ENCODE results near the gene GNL1. TPM values are rescaled to one million over a fixed set of nuclear protein-coding genes. Genes with fewer than 3 reads are reported as not detected.
A peak's percentile ranks its signal among the peaks of the same experiment; 100 is the strongest.
"Not testable (repeated sequence)": the region's sequence is repeated elsewhere in the genome, so short reads cannot be mapped to it uniquely, and the experiment has no call there.

GNL1 gene
- total and polyA plus RNA-seq, 9 of the 15 experiments (the other 6 are each of a cell fraction or from before 2014, with no cell fraction given), result 0.73 to 112 (median 58.0) TPM

- TF ChIP-seq, protein P1, sequence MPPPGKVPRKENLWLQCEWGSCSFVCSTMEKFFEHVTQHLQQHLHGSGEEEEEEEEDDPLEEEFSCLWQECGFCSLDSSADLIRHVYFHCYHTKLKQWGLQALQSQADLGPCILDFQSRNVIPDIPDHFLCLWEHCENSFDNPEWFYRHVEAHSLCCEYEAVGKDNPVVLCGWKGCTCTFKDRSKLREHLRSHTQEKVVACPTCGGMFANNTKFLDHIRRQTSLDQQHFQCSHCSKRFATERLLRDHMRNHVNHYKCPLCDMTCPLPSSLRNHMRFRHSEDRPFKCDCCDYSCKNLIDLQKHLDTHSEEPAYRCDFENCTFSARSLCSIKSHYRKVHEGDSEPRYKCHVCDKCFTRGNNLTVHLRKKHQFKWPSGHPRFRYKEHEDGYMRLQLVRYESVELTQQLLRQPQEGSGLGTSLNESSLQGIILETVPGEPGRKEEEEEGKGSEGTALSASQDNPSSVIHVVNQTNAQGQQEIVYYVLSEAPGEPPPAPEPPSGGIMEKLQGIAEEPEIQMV (tag; conservative IDR thresholded peaks at IDR 0.05; ENCODE audit: low read depth), result no peak
- no peak for TF ChIP-seq ZNF740 (CRISPR knock-in tag; IDR thresholded peaks at IDR 0.05)
- TF ChIP-seq ZNF740 (tag; IDR thresholded peaks at IDR 0.05), result no peak
Observed at GRCh38 chr6:30530014-30530413, 26.3 kb downstream of the GNL1 start (continued).

DNA sequence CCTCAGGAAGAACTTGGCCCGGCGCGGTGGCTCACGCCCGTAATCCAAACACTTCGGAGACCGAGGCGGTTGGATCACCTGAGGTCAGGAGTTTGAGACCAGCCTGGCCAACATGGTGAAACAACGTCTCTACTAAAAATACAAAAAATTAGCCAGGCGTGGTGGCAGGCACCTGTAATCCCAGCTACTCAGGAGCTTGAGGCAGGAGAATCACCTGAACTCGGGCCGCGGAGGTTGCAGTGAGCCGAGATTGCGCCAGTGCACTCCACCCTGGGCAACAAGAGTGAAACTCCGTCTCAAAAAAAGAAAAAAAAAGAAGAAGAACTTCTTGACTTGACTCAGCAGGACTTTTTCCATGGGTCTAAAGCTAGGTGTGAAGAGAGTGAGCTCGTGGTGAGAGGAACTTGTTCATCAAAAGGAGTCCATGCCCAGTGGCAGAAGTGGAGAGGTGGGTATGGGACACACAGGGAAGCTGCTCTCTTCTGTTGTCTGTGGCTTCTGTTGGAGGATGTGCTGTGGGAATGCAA lies 26.9 kb downstream of the GNL1 start:
- ATAC-seq, result 0 out of 3 replicates have a peak, but pooled peaks have one; percentile 21
- H3K9ac ChIP-seq (ENCODE audit: insufficient read depth in 1 of 2, low read depth in 2 of 2, low read length in 2 of 2), result peak overlapping the region in 1 of 2 experiments; percentile 44; a peak in 1 of 4 replicates

More for the DNA sequence above, 26.9 kb downstream of the GNL1 start:
- FAIRE-seq; H3K27me3 ChIP-seq (ENCODE audit: control insufficient read depth in 2 of 2, insufficient read depth in 2 of 2, low read length in 2 of 2); DNase-seq (ENCODE audit: extremely low read depth in 1 of 4, low spot score in 3 of 4); H3K79me2 ChIP-seq (ENCODE audit: control insufficient read depth, insufficient read depth, low read length); H4K20me1 ChIP-seq (replicated peaks; ENCODE audit: control insufficient read depth, insufficient read depth, low read length); H3K4me3 ChIP-seq; BruUV-seq (replicated peaks); H3K36me3 ChIP-seq (ENCODE audit: control insufficient read depth, insufficient read depth, low read length); H3K9me1 ChIP-seq (ENCODE audit: control insufficient read depth, insufficient read depth, low read length); intact Hi-C loops (cut with micrococcal nuclease); H3K9me3 ChIP-seq (replicated peaks; ENCODE audit: control insufficient read depth, insufficient read depth, low read depth, low read length); in situ Hi-C loops (cut with MboI); H3K4me2 ChIP-seq (ENCODE audit: insufficient read depth, low read length); CTCF ChIA-PET (ENCODE audit: low intra/inter-chr PET ratio); TF ChIP-seq TOE1 (IDR thresholded peaks at IDR 0.05; ENCODE audit: borderline replicate concordance): not testable (repeated sequence)
- TF ChIP-seq L3MBTL2 (IDR thresholded peaks at IDR 0.05) (0 out of 2 replicates have a peak, but pooled peaks have one; percentile 29), TOE1 (CRISPR knock-in tag; IDR thresholded peaks at IDR 0.05; ENCODE audit: borderline replicate concordance, low read depth) (0 out of 2 replicates have a peak, but pooled peaks have one; percentile 35), SP1 (CRISPR knock-in tag; IDR thresholded peaks at IDR 0.05) (0 out of 2 replicates have a peak, but pooled peaks have one; percentile 40), DMBX1 (CRISPR knock-in tag; IDR thresholded peaks at IDR 0.05; ENCODE audit: borderline replicate concordance) (0 out of 2 replicates have a peak, but pooled peaks have one; percentile 18)
- WGBS (ENCODE audit: insufficient coverage, low coverage, missing lambda C conversion rate), result 59% methylated on average over 17 of the region's 17 CpGs
- Histone ChIP-seq H2AFZ (ENCODE audit: low read depth, low read length) (peak overlapping the region; percentile 51; the same call in 1 of the 2 replicates), H3K27ac (ENCODE audit: extremely low read depth, low read depth, low read length) (peak overlapping the region; percentile 20; the same call in 1 of the 3 replicates), H3K4me1 (replicated peaks in 1 of 2; ENCODE audit: control insufficient read depth in 2 of 2, insufficient read depth in 2 of 2, low read length in 2 of 2) (peaks cover 7 to 17% of the 10 kb centered on the region in 2 experiments; a peak in 4 of 5 replicates)
- POLR2A ChIA-PET, result interaction anchor here (0.6 to 1.8 kb wide), 5 partner anchors 11 to 85 kb away, joined by 3 to 7 read pairs (median 5); no protein-coding TSS in a partner anchor

All from K562 (cell line).